HG03060 (cell line): ENCODE data around the gene MPO.

ENCODE experiments used
- ATAC-seq: cut with Tn5 transposase; IDR thresholded peaks from one replicate; pipeline ENCODE4 v1.9.1; 2021; ENCODE audit warnings: low read depth, moderate number of reproducible peaks; ENCODE audit not compliant: unreplicated experiment

The MPO gene

DNA sequence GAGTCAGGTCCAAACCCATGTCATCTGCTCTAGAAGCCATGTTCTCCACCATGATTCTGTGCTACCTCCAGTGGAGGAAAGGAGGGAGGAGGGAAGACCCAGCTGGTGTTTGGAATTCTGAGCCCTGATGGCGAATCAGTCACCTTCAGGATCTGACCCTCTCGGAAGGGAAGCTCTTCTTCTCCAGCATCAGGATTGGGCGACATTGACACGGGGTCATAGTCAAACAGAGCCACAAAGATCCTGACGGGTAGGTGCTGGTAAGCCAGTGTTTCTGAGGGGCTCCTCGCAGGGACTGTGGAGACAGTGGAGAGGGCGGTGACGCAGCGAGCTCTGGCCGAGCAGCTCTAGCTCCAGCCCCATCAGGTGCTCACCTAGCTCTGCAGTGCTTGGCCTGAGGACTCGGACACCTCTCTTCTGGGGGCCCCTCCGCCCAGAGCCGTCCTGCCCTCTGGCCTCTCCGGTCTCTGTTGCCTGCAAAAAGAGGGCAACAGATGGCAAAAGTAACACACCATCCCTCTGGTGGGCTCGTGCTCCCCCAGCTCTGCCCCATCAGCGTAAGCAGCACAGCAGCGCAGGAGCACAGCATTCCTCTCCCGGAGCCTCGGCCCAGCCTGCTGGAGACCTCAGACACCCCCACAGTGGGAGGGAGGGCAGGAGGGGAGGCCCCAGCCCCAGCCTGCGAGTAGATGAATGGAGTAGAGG is 26.9 kb upstream of the MPO start:
- no peak for ATAC-seq

DNA sequence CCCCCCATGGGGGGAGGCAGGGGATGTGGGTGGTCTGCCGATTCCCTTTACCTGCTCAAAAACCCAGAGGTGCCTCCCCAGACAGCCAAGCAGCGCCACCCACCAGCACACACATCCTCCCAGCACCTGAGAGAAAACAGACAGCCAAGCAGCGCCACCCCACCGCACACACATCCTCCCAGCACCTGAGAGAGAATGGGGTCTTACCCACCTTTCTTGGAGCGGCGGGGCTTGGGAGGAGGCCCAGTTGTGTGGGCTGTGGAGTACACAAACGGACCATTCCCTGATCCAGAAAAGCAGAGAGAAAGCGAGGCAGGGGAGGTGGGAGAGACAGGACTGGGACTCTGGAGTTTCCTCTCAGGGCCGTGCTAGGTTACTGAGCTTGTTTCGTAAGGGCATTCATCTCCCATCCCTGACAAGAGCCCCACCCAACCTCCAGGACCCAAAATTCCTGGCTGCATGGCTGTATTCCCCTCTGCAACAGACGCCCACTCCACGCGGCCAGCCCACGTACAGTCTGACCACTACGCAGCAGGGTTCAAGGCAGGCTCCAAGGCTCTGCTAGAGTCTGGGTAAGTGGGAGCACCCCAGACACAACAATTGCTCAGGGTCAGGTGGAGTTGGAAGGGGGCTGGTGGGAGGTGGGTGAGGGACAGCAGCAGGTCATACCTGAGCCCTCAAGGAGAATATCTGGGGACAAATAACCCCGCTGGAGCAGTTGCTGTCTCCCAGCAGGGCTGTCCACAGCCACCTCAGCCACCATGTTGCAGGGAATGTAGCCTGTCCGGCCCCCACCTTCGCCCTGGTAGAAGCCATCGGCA is 25.6 kb upstream of the MPO start:
- no peak for ATAC-seq

DNA sequence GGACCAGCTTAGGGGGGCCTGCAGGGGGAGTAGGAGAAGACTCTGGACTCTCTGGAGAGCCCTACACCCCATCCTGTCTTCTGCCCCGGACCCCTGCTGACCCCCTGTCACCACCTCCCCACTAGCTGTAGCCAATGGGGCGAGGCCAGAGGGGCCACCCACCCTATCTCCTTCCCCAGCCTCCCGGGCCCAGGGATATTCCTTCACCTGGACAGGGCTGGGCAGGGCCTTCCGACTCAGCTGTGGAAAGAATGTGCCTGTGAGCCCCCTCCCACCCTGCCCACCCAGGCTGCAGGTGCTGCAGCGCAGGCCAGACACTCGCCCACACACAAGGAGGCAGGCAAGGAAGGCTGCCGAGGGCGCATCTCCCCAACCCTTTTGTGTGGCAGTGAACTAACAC is 24.9 kb upstream of the MPO start:
- no peak for ATAC-seq

DNA sequence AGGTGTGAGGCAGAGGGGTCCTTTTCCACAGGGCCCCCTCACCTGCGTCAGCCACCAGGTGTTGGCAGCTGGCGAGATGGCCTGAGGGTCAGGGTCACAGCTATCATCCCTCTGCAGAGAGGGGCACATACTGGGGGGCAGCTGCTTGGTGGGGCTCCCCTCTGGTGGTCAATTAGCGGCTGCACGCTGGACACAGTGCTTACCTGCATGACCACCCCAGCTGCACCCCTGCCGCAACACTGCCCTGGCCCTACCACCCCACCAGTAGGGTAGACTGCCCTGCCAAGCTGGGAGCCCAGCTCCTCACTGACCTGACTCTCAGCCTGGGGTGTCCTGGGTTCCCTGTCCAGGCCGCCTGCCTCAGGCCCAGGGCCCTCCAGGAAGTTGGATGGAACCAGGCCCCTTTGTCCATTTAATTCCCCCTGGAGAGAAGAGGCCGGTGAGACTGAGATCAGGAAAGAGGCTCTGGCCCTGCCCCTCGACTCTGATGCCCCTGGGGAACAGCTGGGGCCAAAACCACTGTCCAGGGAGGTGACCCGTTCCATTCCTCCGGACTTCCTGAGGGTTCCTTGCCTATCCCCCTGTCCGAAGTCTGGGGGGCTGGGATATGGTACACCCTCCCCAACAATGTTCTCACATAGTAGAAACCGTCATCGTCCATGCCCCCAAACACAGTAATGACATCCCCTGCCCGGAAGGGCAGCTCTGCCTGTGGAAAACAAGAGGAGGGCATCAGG is 24.2 kb upstream of the MPO start:
- ATAC-seq: no peak

DNA sequence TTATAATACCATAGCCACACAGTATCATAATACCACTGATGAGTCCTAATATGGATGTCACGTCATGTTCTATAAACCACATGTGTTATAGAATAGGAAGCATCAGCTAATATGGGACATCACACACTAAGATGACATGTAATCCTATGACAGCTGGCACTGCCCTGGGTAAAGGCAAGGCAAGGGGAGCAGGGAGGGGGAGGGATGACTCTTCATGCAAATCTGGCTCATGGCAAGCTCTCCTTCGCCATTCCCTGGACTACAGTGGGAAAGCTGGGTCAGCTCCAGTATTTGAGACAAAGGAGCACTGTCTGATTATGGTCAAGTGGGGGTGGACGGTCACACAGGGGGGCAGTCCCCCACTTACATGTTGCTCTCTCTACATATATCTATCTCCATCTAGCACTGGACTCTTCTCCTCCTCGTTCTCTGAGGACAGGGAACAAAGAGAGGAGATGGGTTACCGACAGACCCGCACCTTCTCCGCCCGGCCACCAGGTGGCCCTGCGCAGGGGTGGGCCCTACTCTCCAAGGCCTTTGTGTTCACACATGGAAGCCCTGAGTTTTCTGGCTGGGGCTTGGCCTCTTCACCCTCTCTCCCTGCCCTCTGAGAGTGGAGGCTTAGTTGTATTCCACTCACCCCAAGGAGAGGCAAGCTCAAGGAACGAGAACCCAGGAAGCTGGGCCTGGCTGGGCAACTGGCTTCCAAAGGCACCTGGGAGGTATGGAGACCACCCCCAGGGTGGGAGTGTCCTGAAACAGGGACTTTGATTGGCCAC is 23.4 kb upstream of the MPO start:
- ATAC-seq: no peak

DNA sequence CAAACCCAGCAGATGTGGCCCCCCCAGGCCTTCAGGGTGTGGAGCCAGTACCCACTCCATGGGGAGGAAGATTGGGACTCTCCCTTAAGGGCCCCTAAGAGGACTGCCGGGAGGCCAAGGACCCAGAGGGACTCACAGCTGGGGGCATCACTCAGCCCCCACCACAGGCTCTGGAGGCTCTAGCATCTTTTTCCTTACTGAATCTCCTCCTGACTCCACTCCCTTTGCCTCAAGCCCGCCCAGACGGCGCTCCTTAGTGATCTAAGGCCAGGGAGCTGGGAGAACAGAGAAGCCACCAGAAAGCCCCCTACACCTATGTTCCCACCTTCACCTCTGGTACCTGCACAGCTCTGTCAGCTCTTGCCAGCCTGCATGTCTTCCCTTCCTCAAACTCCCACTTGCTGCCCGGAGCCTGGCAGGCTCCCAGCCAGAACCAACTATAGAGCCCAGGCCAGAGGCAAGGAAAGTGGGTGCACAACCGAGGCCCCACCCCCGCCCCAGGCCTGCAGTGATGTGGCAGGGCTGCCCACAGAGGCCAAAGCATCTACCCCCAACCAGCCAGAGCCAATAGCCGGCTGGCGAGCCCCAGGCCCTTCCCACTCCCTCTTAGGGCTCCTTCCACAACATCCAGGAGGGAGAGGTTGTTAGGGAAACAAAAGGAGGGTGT is 22.3 kb upstream of the MPO start:
- ATAC-seq: no peak

DNA sequence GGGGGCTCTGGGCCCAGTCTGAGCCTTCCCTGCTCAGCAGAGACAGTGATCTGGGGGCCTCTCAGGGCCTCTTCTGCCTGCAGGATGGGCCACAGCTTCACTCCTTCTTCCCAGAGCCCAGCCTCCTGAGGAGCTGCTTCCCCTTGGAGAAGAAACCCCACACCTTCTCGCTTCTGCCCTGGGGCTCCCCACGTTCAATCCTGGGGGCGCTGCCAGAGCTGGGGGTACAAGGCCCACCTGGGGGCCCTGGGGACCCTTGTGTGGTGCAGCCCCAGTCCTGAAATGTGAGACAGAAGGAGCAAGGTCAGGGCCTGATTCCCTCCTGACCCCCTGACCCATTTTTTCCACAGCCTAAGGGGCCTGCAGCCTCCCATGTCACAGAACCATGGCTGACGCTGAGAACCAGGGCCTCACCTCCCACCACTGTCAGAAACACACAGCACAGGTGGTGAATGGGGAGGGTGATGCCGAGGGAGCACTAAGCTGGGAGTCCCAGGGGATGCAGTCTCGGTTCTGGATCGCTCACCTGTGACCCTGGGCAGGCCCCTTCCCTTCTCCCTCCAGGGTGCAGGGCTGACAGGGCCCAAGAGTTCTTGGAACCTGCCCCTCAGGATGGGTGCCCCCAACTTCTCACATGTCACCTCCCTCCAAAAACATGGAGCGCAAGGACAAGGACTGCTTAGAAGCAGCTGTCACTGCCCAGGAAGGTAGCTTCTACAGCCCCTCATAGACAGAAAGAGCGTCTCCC is 21.6 kb upstream of the MPO start:
- ATAC-seq: no peak

DNA sequence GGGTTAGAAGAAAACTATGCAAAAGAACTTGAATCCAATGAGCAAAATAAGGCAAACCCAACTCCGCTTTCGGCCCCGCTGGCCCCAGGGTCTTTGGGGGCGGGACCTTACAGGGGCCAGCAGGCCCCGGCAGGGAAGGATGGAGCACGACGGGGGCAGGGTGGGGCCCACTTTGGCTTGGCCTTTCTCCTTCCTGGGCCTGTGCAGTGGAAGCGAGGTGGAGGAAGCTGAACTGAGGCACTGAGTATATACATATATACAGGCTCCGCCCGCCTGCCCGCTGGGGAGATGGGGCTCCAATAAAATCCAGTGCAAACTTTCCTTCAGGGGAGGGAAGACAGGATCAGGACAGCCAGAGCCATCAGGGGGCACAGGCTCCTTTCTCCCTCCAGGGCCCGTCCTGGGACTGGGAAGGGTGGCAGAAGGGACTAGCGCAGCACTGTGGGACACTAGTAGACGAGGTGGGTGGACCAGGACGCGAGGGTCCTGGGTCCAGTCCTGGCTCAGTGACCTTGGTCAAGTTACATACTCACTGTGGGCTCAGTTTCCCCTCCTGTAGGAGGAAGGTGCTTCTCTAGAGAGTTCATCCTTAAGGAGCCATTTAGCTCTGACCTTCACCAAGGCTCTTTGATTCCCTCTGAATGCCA is 20.9 kb upstream of the MPO start:
- ATAC-seq: no peak

DNA sequence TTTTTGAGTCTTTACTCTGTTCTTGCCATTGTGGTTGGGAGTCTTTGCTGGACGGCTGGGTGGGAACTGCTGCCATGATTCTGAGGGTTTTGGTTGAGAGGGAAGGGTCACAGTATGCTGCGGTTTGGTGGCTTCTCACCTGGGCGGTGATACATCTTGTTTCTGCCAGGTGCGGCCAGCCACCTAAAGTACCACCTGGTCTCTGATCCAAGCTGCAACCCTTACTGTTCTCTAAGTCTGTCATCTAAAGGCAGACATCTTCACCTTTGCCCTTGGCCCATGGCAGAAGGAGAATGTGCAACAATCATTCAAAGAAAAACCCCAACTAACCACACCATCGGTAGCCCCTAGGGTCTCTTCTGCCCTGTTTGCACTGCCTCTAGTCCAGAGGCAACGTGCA is 19.6 kb upstream of the MPO start:
- ATAC-seq: no peak

DNA sequence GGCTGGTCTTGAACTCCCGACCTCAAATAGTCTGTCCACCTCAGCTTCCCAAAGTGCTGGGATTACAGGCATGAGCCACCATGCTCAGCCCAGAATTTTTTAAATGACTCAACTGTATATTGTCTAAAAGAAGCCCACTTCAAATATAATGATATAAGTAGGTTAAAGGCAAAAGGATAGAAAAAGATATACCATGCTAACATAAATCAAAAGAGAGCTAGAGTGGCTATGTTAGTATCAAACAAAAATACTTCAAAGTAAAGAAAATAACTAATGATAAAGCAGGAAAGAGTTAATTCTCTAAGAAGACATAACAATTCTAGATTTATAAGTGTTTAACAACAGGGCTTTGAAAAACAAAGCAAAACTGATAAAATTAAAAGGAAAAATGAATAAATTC is 13.3 kb upstream of the MPO start:
- ATAC-seq: no peak

DNA sequence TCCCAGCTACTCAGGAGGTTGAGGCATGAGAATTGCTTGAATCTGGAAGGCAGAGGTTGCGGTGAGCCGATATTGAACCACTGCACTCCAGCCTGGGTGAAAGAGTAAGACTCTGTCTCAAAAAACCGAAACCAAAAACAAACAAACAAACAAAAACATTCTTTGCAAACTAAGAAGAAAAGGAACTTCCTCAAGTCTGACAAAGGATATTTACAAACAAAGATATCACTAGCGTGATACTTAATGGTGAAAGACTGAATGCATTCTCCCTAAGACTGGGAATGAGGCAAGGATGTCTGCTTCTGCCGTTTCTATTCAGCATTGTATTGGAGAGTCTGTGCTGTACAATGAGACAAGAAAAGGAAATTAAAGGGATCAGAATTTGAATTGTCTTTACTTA is 10.5 kb upstream of the MPO start:
- ATAC-seq: no peak

DNA sequence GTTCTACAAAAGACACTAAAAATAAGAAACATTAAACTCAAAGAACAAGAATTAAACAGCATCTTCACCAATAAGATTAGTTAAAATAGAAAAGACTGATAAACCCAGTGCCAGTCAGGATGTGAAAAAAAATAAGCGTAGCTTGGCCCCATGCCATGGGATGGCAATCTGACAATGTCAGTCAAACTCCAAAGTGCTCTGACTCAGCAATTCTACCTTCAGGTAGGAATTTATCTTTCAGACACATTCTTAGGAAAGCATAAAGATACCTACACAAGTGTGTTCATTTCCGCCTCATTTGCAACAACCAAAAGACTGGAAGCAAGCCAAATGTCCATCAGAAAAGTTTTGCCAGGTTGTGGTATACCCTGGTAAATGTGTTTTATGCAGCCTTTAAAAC is 9.1 kb upstream of the MPO start:
- ATAC-seq: no peak

DNA sequence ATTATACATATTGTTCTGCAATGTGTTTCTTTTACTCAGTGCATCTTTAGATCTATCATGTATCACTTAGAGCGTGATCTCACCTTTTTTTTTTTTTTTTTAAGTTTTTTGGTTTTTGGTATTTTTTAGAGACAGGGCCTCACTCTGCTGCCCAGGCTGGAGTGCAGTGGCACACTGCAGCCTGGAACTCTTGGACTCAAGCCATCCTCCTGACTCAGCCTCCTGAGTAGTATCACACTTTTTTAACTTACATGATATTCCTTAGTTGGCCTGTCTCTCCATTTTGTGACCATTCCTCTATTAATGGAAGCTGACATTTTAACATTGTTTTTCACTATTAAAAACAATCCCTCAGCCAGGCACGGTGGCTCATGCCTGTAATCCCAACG is 4.7 kb upstream of the MPO start:
- ATAC-seq: no peak

DNA sequence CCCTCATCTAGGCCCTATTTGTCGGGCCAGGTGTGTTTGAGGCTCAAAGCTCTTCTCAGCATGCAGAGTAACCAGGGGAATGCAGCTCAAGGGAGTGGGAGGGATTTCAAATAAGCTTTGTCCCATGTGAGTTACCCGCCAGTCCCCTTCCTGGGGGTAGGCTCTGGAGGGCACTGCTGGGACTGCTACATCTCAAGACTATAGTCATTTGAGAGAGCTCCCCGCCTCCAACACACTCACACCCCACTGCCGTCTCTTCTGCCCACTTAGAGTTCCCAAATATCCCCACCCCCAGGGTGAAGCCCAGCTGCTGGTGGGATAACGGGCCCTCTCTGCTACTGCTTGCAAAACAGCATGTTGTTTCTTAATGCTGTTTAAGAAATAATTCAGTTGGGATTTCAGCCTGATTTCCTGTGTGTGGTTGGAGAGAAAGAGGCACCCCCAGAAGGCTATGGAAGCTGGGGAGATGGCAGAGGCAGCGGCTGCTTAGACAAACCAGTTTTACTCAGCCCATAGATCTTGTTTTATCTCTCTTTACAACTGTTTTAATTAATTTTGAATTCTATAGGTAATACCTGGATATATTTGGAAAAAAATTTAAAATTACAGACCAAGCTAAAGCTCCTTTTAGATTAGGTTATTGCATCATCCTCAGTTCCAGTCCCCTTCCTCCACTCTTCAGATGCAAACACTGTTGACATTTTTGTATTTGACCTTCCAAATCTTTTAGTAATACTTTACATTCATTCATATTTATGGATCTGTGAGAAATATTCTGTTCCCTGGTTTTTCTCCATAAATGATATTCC is 4.1 kb upstream of the MPO start:
- no peak for ATAC-seq

DNA sequence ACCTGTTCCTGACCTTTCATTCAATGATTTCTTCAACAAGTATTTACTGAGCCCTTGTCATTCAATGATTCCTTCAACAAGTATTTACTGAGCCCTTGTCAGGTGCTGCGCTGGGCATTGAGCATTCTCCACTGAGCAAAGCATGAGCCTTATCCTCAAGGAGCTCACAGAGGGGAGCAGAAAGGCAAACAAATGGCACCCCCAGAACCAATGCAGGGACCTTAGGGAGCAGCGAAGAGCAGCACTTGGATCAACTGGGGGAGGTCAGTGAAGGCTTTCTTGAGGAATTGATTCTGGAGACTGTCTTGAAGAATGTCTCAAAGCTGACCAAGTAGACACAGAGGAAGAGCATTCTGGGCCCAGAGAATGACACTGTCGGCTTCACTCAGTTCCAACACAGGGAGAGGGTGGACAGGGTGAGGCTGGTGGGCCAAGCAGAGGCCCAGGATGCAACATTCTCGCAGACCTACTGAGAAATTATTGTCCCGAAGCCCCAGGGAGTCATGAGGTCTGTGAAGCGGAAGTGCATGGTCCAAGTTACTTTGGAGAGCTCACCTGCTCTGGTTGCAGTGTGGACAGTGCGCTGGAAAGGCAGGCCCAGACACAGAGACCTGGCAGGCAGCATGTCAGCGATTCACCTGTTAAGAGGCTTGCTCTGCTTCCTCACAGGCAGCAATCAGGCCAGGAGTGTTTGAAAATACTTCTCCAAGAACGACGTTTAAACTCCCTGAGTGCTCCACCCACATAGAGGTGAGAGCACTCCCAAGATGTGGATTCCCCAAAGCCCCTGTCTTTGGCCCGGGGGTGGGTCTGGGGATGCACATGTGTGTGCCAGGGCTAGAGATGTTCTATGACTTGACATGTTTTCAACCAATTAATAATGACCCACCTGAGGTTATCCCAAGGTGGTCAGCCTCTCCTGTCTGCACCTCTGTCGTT is 3.2 kb upstream of the MPO start:
- ATAC-seq: no peak

DNA sequence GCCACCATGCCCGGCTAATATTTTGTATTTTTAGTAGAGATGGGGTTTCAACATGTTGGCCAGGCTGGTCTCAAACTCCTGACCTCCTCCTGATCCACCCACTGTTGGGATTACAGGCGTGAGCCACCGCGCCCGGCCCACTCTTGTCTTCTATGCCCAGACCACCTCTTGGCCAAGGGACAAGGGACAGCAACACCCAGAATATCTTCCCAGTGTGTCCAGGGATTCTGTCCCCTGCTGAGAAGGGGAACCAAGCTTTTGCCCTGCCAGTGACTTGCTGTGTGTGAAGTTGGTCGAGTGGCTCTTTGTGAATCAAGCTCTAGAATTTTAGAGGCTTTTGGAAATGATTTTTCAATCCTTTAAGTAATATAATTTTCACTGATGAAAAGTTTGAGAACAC is 1.7 kb upstream of the MPO start:
- ATAC-seq: no peak

DNA sequence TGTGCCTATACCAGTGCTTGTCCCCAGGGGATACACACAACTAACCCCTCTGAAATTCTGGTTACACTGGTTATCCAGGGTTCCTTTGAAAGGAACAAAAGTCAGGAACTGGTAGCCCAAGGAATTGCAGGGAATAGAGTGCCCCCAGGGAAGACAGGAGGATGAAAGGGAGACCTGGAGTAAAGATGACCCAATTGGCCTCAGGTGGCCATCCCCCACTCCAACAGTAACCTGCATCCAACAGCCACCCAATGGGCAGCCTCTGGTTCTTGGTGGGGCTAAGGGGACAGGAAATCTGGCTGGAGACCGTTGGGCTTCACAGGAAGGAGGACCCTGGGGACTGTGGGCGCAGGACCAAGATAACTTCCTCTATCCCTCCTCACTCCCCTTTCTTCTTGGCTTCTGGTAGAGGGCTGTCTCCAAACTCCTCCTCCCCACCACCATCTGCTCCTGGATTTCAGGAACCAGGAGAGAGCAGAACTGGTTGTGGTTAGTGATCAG is 826 bp upstream of the MPO start:
- no peak for ATAC-seq
